Measurements from ENCODE around the gene ABR.

- TF ChIP-seq, protein P1, sequence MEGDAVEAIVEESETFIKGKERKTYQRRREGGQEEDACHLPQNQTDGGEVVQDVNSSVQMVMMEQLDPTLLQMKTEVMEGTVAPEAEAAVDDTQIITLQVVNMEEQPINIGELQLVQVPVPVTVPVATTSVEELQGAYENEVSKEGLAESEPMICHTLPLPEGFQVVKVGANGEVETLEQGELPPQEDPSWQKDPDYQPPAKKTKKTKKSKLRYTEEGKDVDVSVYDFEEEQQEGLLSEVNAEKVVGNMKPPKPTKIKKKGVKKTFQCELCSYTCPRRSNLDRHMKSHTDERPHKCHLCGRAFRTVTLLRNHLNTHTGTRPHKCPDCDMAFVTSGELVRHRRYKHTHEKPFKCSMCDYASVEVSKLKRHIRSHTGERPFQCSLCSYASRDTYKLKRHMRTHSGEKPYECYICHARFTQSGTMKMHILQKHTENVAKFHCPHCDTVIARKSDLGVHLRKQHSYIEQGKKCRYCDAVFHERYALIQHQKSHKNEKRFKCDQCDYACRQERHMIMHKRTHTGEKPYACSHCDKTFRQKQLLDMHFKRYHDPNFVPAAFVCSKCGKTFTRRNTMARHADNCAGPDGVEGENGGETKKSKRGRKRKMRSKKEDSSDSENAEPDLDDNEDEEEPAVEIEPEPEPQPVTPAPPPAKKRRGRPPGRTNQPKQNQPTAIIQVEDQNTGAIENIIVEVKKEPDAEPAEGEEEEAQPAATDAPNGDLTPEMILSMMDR (IDR thresholded peaks at IDR 0.05; ENCODE audit: insufficient read depth, low read depth, low read length): no peak
- TF ChIP-seq EZH2 (IDR thresholded peaks at IDR 0.05; ENCODE audit: insufficient read depth, low read length): no peak
Measured at GRCh38 chr17:983921-984320, 195.9 kb downstream of the ABR start.

All from astrocyte (in vitro differentiated cells and primary cell).